ENCODE results near the gene DHX38.

DNA sequence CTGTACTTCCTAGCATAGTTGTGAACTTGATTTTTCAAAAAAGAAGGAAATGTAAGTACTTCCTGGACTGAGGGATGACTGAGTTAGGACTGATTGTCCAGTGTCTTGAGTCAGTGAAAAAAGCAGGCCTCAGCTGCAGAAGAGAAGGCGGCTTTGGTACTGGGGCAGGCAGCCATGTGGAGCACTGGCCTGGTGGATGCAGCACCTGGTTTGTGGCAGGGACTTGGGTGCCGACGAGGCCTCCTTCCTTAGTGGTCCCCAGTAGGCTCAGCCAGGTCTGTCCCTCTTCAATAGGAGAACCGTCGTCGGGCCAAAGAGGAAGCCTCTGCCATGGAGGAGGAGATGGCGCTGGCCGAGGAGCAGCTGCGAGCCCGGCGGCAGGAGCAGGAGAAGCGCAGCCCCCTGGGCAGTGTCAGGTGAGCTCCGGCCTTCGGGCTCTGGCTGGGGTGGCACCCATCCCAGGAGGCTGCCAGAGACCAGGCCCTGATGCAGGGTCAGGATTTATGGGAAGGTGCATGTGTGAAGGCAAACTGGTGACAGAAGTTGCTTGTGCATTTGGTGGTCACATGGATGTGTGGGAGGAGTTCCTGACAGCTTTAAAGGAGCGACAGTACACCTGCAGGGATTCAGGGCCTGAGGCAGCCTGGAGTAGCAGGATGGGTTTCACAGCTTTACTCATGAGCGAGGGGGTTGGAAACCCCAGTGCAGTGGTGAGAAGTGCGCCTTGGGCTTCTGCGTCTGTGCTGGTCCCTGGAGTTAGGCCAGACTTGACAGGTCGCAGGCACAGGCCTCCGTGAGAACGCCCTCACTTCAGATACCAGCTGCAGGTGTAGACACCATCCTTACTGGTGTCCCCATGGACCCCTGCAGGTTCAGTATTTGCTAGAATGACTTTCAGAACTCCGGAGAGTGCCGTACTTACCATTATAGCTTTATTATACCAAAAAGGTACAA, 17.3 kb downstream of the DHX38 start:
- no peak for TF ChIP-seq CTCF (IDR thresholded peaks at IDR 0.05)
- no peak for TF ChIP-seq POLR2AphosphoS5 (IDR thresholded peaks at IDR 0.05)
- no peak for TF ChIP-seq POLR2A (IDR thresholded peaks at IDR 0.05; ENCODE audit: low read depth)
- no peak for TF ChIP-seq EP300 (IDR thresholded peaks at IDR 0.05)

All from esophagus muscularis mucosa (tissue), 4 donors.